HFFc6 (cell line): Measurements from ENCODE around the gene ACTL9. TPM values are rescaled to one million over a fixed set of nuclear protein-coding genes. Genes with fewer than 3 reads are reported as not detected.
"Not testable (repeated sequence)": the region's sequence is repeated elsewhere in the genome, so short reads cannot be mapped to it uniquely, and the experiment has no call there.

Experiments used
- DNase-seq: peaks from one replicate; pipeline ENCODE4 v3.0.0-alpha.2; 2018
- H3K27ac Mint-ChIP-seq: 2 replicates; pipeline ENCODE4 v1.8.0; 2020; ENCODE audit warnings: mild to moderate bottlenecking, mixed read lengths
- H3K27me3 Mint-ChIP-seq: 2 replicates; pipeline ENCODE4 v1.8.0; 2021; ENCODE audit warnings: mild to moderate bottlenecking, moderate library complexity, mixed read lengths; ENCODE audit not compliant: insufficient read depth
- H3K36me3 Mint-ChIP-seq: 2 replicates; pipeline ENCODE4 v1.8.0; 2021; ENCODE audit warnings: low read depth, mixed read lengths
- H3K4me1 Mint-ChIP-seq: 2 replicates; pipeline ENCODE4 v1.8.0; 2020; ENCODE audit warnings: low read depth, mixed read lengths
- H3K4me3 Mint-ChIP-seq: 2 replicates; pipeline ENCODE4 v1.8.0; 2020; ENCODE audit warnings: mild to moderate bottlenecking, moderate library complexity, mixed read lengths
- H3K9me3 Mint-ChIP-seq: 2 replicates; pipeline ENCODE4 v1.8.0; 2020; ENCODE audit warnings: mild to moderate bottlenecking, mixed read lengths
- total RNA-seq, 6 experiments: library from RNA; stranded (reverse); fragmentation: NEBNext Ultra II Directional; extraction: Animal tissue kit (Norgen Biotek cat#: 25700); gene quantifications; 2 replicates in 1 of 6; 3 replicates in 5 of 6; pipeline ENCODE4 v1.2.3, GENCODE V29; 2021
- TF ChIP-seq, protein P1 (sequence below): fragments of 200-600 bp; sonication (generic); IDR thresholded peaks from 2 replicates; pipeline ENCODE4 v1.5.0; 2021; ENCODE audit warnings: antibody characterized with exemption, mild to moderate bottlenecking

The ACTL9 gene
- total RNA-seq, 6 experiments from 2014 or later = not detected

DNA sequence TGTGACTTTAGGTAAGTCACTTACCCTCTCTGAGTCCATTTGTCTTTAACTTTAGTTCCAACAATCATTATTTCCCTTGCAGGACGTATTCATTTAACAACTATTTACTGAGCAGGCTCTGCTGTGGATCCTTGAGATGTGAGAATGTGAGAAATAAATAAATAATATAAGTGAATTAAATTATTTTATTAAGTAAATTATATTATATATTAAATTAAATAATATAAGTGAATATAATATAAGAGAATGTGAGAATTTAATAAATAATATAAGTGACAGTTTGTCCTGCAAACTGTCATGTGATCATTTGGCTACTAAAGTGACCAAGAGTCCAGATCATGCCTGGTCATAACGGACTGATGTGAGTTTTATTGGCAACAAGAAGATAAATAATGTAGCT is 23.4 kb upstream of the ACTL9 start:
- TF ChIP-seq, protein P1, sequence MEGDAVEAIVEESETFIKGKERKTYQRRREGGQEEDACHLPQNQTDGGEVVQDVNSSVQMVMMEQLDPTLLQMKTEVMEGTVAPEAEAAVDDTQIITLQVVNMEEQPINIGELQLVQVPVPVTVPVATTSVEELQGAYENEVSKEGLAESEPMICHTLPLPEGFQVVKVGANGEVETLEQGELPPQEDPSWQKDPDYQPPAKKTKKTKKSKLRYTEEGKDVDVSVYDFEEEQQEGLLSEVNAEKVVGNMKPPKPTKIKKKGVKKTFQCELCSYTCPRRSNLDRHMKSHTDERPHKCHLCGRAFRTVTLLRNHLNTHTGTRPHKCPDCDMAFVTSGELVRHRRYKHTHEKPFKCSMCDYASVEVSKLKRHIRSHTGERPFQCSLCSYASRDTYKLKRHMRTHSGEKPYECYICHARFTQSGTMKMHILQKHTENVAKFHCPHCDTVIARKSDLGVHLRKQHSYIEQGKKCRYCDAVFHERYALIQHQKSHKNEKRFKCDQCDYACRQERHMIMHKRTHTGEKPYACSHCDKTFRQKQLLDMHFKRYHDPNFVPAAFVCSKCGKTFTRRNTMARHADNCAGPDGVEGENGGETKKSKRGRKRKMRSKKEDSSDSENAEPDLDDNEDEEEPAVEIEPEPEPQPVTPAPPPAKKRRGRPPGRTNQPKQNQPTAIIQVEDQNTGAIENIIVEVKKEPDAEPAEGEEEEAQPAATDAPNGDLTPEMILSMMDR = no peak
- Mint-ChIP-seq H3K9me3 (peaks cover 50% of the 10 kb centered on the region), H3K27me3 (peaks cover 3% of the 10 kb centered on the region), H3K36me3 (peaks cover 9% of the 10 kb centered on the region; the same call in 1 of the 2 replicates), H3K27ac (no peak overlapping the region), H3K4me1 (no peaks in the 10 kb centered on the region), H3K4me3 (no peak overlapping the region)
- DNase-seq = no peak

DNA sequence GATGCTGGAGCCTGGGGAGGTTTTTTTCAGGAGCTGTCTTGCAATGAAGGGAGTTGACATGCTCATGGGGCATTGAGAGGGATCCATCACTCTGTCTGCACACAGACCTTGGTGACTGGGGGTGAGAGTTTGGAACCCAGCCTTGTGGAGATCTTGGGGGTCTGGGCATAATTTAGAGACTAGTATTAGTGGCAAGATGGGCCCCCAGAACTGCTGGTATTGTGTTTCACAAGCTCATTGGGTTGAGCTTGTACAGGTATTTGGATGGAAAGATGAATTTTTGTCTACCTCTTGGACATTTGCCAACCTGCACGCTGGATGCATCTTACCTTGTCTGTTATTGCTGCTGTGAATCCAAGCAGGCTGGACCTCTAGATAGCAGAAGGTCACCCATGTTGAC is 22.7 kb upstream of the ACTL9 start, which contains the start of gene OR2Z1:
Gene OR2Z1, plus strand, starts transcription at position 301 of the 400 bp plus-strand sequence. CDS start 9,395 bp downstream, outside the sequence.
- H3K9me3 Mint-ChIP-seq = peaks cover 43% of the 10 kb centered on the region
- no peak within 1 kb of the TSS for H3K27ac Mint-ChIP-seq
- no peak within 1 kb of the TSS for H3K4me3 Mint-ChIP-seq
- H3K4me1 Mint-ChIP-seq = no peaks in the 10 kb centered on the region
- DNase-seq = no peak
- TF ChIP-seq, protein P1 = no peak
- H3K27me3 Mint-ChIP-seq = peaks cover 2% of the 10 kb centered on the region
- H3K36me3 Mint-ChIP-seq = peaks cover 9% of the 10 kb centered on the region; the same call in 1 of the 2 replicates

DNA sequence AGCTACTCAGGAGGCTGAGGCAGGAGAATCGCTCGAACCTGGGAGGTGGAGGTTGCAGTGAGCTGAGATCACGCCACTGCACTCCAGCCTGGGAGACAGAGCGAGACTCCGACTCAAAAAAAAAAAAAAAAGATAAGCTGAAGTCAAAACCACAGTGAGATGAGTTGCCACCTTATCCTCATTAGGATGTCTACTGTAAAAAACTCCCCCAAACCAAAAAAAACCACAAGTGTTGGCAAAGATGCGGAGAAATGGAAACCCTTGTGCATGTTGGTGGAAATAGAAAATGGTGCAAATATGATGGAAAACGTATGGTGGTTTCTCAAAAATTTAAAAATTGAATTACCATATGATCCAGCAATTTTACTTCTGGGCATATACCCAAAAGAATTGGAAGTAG is 11.7 kb upstream of the ACTL9 start:
- not testable (repeated sequence) for H3K27ac Mint-ChIP-seq, H3K36me3 Mint-ChIP-seq

DNA sequence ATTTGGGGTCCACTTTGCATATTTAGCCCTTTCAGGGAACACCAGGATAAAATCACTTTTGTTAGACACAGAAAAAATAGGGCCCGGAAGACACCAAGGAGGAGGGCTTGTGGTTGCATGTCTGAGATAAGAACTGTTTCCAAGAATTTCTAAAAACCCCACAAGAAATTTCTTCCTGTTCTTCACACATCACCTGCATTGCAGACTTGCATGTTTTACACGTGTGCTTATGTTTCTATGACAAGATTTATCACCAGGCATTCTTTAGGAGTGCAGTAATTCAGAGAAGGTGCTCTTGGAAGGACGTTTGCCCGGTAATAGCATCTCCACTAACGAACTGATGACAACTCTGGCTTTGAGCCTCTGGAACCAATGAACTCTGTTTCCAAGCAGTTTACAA is 7.1 kb upstream of the ACTL9 start:
- no peaks in the 10 kb centered on the region; the same call in 1 of the 2 replicates for H3K27me3 Mint-ChIP-seq
- H3K4me1 Mint-ChIP-seq = no peaks in the 10 kb centered on the region
- H3K36me3 Mint-ChIP-seq = no peaks in the 10 kb centered on the region
- TF ChIP-seq, protein P1 = no peak
- no peak overlapping the region for H3K27ac Mint-ChIP-seq
- no peak for DNase-seq
- H3K4me3 Mint-ChIP-seq = no peak overlapping the region
- peaks cover 19% of the 10 kb centered on the region for H3K9me3 Mint-ChIP-seq

More for the DNA sequence above, 11.7 kb upstream of the ACTL9 start:
- H3K9me3 Mint-ChIP-seq = peaks cover 31% of the 10 kb centered on the region
- H3K4me1 Mint-ChIP-seq, H3K27me3 Mint-ChIP-seq, DNase-seq, H3K4me3 Mint-ChIP-seq: not testable (repeated sequence)

DNA sequence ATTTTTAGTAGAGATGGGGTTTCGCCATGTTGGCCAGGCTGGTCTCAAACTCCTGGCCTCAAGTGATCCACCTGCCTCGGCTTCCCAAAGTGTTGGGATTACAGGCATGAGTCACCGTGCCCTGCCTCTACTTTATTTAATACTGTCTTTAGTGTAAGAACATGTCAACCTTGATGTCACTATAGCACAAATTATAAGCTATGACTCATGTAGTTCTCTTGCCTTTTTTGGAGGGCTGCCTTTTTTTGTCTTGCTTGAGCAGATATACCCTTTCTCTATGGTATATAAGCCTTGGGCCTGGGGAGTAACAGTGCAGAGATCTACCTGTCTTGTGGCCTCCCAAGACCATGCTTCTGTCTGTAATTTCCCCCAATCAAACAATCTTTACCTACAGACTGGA is 6.7 kb upstream of the ACTL9 start:
- not testable (repeated sequence) for H3K4me1 Mint-ChIP-seq, H3K36me3 Mint-ChIP-seq, H3K27ac Mint-ChIP-seq, H3K4me3 Mint-ChIP-seq, H3K27me3 Mint-ChIP-seq, DNase-seq
- peaks cover 18% of the 10 kb centered on the region for H3K9me3 Mint-ChIP-seq

DNA sequence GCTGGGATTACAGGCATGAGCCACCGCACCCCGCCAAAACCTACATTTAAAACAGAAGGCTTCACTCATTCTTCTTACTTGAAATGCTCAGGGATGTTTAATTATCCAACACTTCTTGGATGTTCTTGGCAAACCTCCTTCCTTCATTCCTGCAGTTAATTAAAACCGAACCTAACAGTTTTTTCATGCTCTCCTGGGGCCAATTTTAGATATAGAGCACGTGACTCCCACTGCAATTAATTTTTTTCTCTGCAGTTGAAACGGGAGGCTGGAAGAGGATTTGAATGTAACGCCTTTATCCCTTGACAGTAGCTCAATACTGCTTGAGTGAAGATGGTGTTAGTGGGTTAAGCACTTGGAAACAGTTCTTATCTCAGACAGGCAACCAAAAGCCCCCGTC is 4.6 kb upstream of the ACTL9 start:
- no peak overlapping the region for H3K4me3 Mint-ChIP-seq
- no peaks in the 10 kb centered on the region; the same call in 1 of the 2 replicates for H3K27me3 Mint-ChIP-seq
- no peaks in the 10 kb centered on the region for H3K4me1 Mint-ChIP-seq
- TF ChIP-seq, protein P1 = no peak
- H3K27ac Mint-ChIP-seq = no peak overlapping the region
- H3K9me3 Mint-ChIP-seq = peaks cover 23% of the 10 kb centered on the region
- no peak for DNase-seq
- H3K36me3 Mint-ChIP-seq = no peaks in the 10 kb centered on the region

DNA sequence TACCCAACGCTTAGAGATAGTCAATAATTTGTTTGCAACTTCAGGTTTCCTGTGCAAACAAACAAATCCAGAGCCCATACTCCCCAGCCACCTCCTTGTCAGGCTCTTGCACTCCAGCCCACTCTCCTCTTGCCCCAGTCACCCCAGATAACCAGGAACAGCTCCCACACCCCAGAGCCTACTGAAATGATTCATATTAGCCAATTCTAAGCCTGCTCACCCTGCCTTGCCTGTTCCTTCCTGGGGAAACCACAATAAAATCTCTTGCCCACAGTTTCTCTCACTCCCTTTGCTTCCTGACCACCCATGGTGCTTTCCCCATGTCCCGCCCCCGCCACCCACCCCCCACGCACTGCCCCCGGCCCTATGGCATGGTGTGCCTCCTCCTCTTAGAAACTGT is 3.8 kb upstream of the ACTL9 start:
- TF ChIP-seq, protein P1 = no peak
- no peaks in the 10 kb centered on the region for H3K36me3 Mint-ChIP-seq
- H3K4me1 Mint-ChIP-seq = no peaks in the 10 kb centered on the region
- H3K27me3 Mint-ChIP-seq = no peaks in the 10 kb centered on the region; the same call in 1 of the 2 replicates
- H3K4me3 Mint-ChIP-seq = no peak overlapping the region
- H3K9me3 Mint-ChIP-seq = peaks cover 23% of the 10 kb centered on the region
- DNase-seq = no peak
- no peak overlapping the region for H3K27ac Mint-ChIP-seq
